Smooth muscle cell (in vitro differentiated cells): Measurements from ENCODE around the gene R3HDM1. TPM values are rescaled to one million over a fixed set of nuclear protein-coding genes. Genes with fewer than 3 reads are reported as not detected.

Source experiments
- DNase-seq: peaks from one replicate; lab custom pipeline; 2025; ENCODE audit not compliant: unreplicated experiment; lab: John Stamatoyannopoulos, UW
- H2AFZ ChIP-seq: fragments of 200-600 bp; sonication (generic); 2 replicates; pipeline ENCODE4 v1.6.0; 2016; ENCODE audit warnings: antibody characterized with exemption, low read depth, mild to moderate bottlenecking
- H3F3A ChIP-seq: fragments of 200-600 bp; sonication (generic); 2 replicates; pipeline ENCODE4 v1.6.0; 2017; ENCODE audit warnings: antibody characterized with exemption, low read depth
- H3K27ac ChIP-seq: fragments of 200-600 bp; sonication (generic); 2 replicates; pipeline ENCODE4 v1.5.1; 2016; ENCODE audit warnings: low read depth, mild to moderate bottlenecking
- H3K27me3 ChIP-seq: fragments of 200-600 bp; sonication (generic); 2 replicates; pipeline ENCODE4 v1.6.1; 2016; ENCODE audit warnings: low read depth, mild to moderate bottlenecking
- H3K36me3 ChIP-seq: fragments of 200-600 bp; sonication (generic); 2 replicates; pipeline ENCODE4 v1.5.1; 2016; ENCODE audit warnings: low read depth
- H3K4me1 ChIP-seq: fragments of 200-600 bp; sonication (generic); 2 replicates; pipeline ENCODE4 v1.5.1; 2016; ENCODE audit warnings: low read depth
- H3K4me2 ChIP-seq: fragments of 200-600 bp; sonication (generic); 2 replicates; pipeline ENCODE4 v1.6.0; 2016; ENCODE audit warnings: mild to moderate bottlenecking
- H3K4me3 ChIP-seq: fragments of 200-600 bp; sonication (generic); 2 replicates; pipeline ENCODE4 v1.5.1; 2016; ENCODE audit warnings: mild to moderate bottlenecking
- H3K79me2 ChIP-seq: fragments of 200-600 bp; sonication (generic); 2 replicates; pipeline ENCODE4 v1.6.0; 2016; ENCODE audit warnings: low read depth, mild to moderate bottlenecking
- H3K9ac ChIP-seq: fragments of 200-600 bp; sonication (generic); 2 replicates; pipeline ENCODE4 v1.6.0; 2016; ENCODE audit warnings: low read depth
- H3K9me3 ChIP-seq: fragments of 200-600 bp; sonication (generic); replicated peaks from 2 replicates; pipeline ENCODE4 v1.5.1; 2016; ENCODE audit warnings: low read depth
- H4K20me1 ChIP-seq: fragments of 200-600 bp; sonication (generic); 2 replicates; pipeline ENCODE4 v1.6.0; 2016; ENCODE audit warnings: low read depth
- WGBS: methylation state at CpG from one replicate; pipeline ENCODE4 v1.1.7; 2016; ENCODE audit warnings: low lambda C conversion rate; 5-methylcytosine and 5-hydroxymethylcytosine counted together
- polyA plus RNA-seq: library from polyadenylated mRNA; unstranded; fragments of >200 nt; fragmentation: Nextera tagmentation; extraction: Ambion mirVana; gene quantifications from 2 replicates; pipeline ENCODE4 v1.2.1, GENCODE V29; 2016
- total RNA-seq: library from RNA; depleted of rRNA; stranded (reverse); fragments of >200 nt; gene quantifications from 2 replicates; pipeline ENCODE4 v1.2.3, GENCODE V29; 2014
- TF ChIP-seq, protein P1 (sequence below): fragments of 200-600 bp; sonication (generic); IDR thresholded peaks from 2 replicates; pipeline ENCODE4 v1.5.1; 2017; ENCODE audit warnings: borderline replicate concordance, mild to moderate bottlenecking, antibody characterized with exemption; ENCODE audit not compliant: insufficient read depth, poor library complexity, severe bottlenecking

R3HDM1 gene
- total and polyA plus RNA-seq, 2 experiments from 2014 or later: 14.2 to 20.6 TPM

DNA sequence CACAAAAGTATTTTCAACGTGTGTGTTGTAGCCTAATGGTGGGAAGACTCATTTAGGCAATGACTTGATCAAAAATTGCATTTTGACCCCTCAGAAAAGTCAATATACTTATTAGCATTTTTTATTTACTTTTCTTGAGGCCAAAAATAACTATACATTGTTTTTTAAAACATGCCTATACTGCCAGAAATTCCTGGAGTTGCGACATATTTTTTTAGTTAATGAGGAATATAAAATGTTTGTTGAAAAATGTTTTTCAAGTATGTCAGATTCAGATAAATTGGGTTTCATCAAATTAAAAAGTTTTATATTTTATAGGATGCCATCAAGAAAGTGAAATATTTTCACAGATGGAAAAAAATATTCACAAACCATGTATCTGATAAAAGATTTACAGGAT lies 39.6 kb downstream of the R3HDM1 start:
- H3K36me3 ChIP-seq: no peaks in the 10 kb centered on the region
- TF ChIP-seq, protein P1, sequence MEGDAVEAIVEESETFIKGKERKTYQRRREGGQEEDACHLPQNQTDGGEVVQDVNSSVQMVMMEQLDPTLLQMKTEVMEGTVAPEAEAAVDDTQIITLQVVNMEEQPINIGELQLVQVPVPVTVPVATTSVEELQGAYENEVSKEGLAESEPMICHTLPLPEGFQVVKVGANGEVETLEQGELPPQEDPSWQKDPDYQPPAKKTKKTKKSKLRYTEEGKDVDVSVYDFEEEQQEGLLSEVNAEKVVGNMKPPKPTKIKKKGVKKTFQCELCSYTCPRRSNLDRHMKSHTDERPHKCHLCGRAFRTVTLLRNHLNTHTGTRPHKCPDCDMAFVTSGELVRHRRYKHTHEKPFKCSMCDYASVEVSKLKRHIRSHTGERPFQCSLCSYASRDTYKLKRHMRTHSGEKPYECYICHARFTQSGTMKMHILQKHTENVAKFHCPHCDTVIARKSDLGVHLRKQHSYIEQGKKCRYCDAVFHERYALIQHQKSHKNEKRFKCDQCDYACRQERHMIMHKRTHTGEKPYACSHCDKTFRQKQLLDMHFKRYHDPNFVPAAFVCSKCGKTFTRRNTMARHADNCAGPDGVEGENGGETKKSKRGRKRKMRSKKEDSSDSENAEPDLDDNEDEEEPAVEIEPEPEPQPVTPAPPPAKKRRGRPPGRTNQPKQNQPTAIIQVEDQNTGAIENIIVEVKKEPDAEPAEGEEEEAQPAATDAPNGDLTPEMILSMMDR: no peak
- H3K27ac ChIP-seq: no peak overlapping the region
- H4K20me1 ChIP-seq: peaks cover 13% of the 10 kb centered on the region
- no peak for DNase-seq
- no peaks in the 10 kb centered on the region for H3K27me3 ChIP-seq
- H3F3A ChIP-seq: no peaks in the 10 kb centered on the region
- no peak overlapping the region for H3K9ac ChIP-seq
- H3K4me3 ChIP-seq: no peak overlapping the region
- H3K4me2 ChIP-seq: no peak overlapping the region
- H3K79me2 ChIP-seq: peaks cover 13% of the 10 kb centered on the region
- H3K9me3 ChIP-seq: no peaks in the 10 kb centered on the region
- H3K4me1 ChIP-seq: no peaks in the 10 kb centered on the region
- WGBS: 97% methylated on average over 2 of the region's 2 CpGs
- no peak overlapping the region for H2AFZ ChIP-seq

DNA sequence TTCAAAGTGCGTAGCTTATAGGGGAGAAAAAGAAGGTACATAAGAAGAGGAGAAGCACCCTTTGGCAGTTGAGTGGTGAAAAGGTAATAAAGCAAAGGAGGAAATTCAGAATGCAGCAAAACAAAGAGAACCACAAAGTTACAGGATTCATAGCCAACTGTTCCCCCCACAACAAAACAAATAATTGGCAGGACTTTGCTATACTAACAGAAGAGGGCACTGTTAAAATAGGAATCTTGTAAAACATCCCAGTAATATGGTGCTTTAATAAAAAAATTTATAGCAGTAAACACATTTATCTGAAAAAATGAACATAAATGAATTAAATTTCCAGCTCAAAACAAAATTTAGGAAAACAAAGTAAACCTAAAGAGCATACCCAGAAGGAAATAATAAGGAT lies 42.3 kb downstream of the R3HDM1 start:
- Histone ChIP-seq H3K79me2 (peaks cover 13% of the 10 kb centered on the region), H3K4me2 (no peak overlapping the region), H3K27me3 (no peaks in the 10 kb centered on the region), H3K9me3 (no peaks in the 10 kb centered on the region), H3K4me1 (no peaks in the 10 kb centered on the region), H2AFZ (no peak overlapping the region), H3F3A (no peaks in the 10 kb centered on the region), H3K36me3 (no peaks in the 10 kb centered on the region), H4K20me1 (peaks cover 23% of the 10 kb centered on the region), H3K27ac (no peak overlapping the region), H3K9ac (no peak overlapping the region), H3K4me3 (no peak overlapping the region)
- DNase-seq: no peak
- TF ChIP-seq, protein P1: no peak
- WGBS: 100% methylated on average over 1 of the region's 1 CpG

DNA sequence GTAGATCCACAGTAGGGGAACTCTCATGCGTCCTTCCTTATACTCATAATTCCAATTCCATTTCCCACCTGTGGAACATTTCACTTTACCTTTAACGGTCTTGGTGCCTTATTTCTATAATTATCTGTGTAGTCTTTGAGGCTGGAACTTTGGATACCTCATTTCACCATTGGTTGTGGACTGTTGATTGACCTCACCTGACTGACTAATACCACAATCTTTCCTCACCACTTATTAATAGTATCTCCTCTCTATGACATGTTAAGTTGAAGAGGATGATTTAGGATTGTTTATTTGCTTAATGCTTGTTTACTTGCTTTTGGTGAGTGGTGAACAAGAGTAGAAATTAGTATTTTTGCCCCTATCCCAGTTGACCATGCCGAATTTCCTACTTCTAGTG lies 50.0 kb downstream of the R3HDM1 start:
- 97% methylated on average over 3 of the region's 3 CpGs for WGBS

DNA sequence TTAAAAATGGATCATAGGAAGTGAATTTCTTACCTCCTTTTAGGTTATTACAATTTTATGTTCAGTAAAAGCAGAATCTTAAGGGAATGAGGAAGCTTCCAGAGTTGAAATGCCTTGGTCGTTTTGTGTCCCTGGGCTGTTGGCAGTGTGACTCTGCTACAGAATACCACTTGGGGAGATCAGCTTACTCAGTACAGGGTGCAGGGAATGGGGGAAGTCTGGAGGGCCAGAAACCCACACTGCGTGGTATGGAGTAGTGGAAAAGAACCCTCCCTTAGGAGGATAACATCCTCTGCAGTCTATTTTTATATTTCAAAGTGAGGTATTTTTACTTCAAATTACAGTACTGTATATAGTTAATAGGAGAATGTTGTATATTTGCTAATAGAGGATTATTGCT lies 51.1 kb downstream of the R3HDM1 start:
- H3K4me2 ChIP-seq: no peak overlapping the region
- no peaks in the 10 kb centered on the region for H3K9me3 ChIP-seq
- WGBS: 89% methylated on average over 2 of the region's 2 CpGs
- H4K20me1 ChIP-seq: peaks cover 60% of the 10 kb centered on the region
- no peaks in the 10 kb centered on the region for H3K27me3 ChIP-seq
- H3K79me2 ChIP-seq: peaks cover 4% of the 10 kb centered on the region
- no peaks in the 10 kb centered on the region for H3K36me3 ChIP-seq
- DNase-seq: no peak
- H3K4me3 ChIP-seq: no peak overlapping the region
- no peak overlapping the region for H3K27ac ChIP-seq
- TF ChIP-seq, protein P1: no peak
- no peaks in the 10 kb centered on the region for H3F3A ChIP-seq
- H3K9ac ChIP-seq: no peak overlapping the region
- H2AFZ ChIP-seq: no peak overlapping the region
- no peaks in the 10 kb centered on the region for H3K4me1 ChIP-seq

More for the DNA sequence above, 50.0 kb downstream of the R3HDM1 start:
- Histone ChIP-seq H3K79me2 (peaks cover 4% of the 10 kb centered on the region), H3K9ac (no peak overlapping the region), H3K4me2 (no peak overlapping the region), H3K4me3 (no peak overlapping the region), H3K36me3 (no peaks in the 10 kb centered on the region), H3K27ac (no peak overlapping the region), H3K9me3 (no peaks in the 10 kb centered on the region), H3K4me1 (no peaks in the 10 kb centered on the region), H3F3A (no peaks in the 10 kb centered on the region), H3K27me3 (no peaks in the 10 kb centered on the region), H4K20me1 (peaks cover 63% of the 10 kb centered on the region), H2AFZ (no peak overlapping the region)
- DNase-seq: no peak
- TF ChIP-seq, protein P1: no peak
